T47D (cell line): ENCODE measurements around the gene CLDN17.
A peak's percentile ranks its signal among the peaks of the same experiment; 100 is the strongest.

Experiments used
- DNase-seq, 2 experiments: peaks; one replicate each; pipeline versions ENCODE4 v3.0.0 to v3.0.0-alpha.2; 2011 to 2012; ENCODE audit warnings: low read depth in 1 of 2, low spot score in 1 of 2
- JUND ChIP-seq: IDR thresholded peaks from 2 replicates; pipeline ENCODE4 v1.6.1; 2012; ENCODE audit warnings: low read depth
- in situ Hi-C: cut with HindIII; loops from 2 replicates; pipeline ENCODE4 v1.10.0; 2016; ENCODE audit warnings: low sequenced_read_pairs, low pct_unique_long_range_greater_than_20kb

Gene CLDN17

GRCh38 chr21:30166705-30167104 lies at the start of gene CLDN17:
TSS of gene CLDN17 (minus strand) at chr21:30166805. CDS start at chr21:30166617, 188 bp downstream.
- DNase-seq: no peak
- in situ Hi-C loops: no loop called here
- TF ChIP-seq JUND: no peak

- in situ Hi-C loops: no loop called here
- no peak for TF ChIP-seq JUND
- peak; percentile 16 to 96 for DNase-seq
Observed at GRCh38 chr21:30216041-30216723, 49.6 kb upstream of the CLDN17 start, which contains the start of gene CLDN8. TSS of gene CLDN8 (minus strand) at chr21:30216097. CDS start at chr21:30215925, 172 bp downstream.

- in situ Hi-C loops: no loop called here
- no peak for TF ChIP-seq JUND
- no peak for DNase-seq
Observed at GRCh38 chr21:30211071-30211470, 44.5 kb upstream of the CLDN17 start.

GRCh38 chr21:30209601-30210000 lies 43.0 kb upstream of the CLDN17 start:
- DNase-seq: no peak
- no peak for TF ChIP-seq JUND
- in situ Hi-C loops: no loop called here

GRCh38 chr21:30207252-30207579 lies 40.6 kb upstream of the CLDN17 start:
- in situ Hi-C loops: no loop called here
- no peak for TF ChIP-seq JUND
- no peak for DNase-seq

GRCh38 chr21:30206551-30207251 lies 40.1 kb upstream of the CLDN17 start:
- no peak for TF ChIP-seq JUND
- in situ Hi-C loops: no loop called here
- DNase-seq: no peak

GRCh38 chr21:30200000-30200399 lies 33.4 kb upstream of the CLDN17 start:
- no peak for TF ChIP-seq JUND
- DNase-seq: peak in 1 of 2 experiments; percentile 54
- in situ Hi-C loops: no loop called here

- in situ Hi-C loops: no loop called here
- peak; percentile 11 to 80 for DNase-seq
- TF ChIP-seq JUND: no peak
Observed at GRCh38 chr21:30194701-30195299, 28.2 kb upstream of the CLDN17 start.

- in situ Hi-C loops: no loop called here
- no peak for DNase-seq
- no peak for TF ChIP-seq JUND
Observed at GRCh38 chr21:30193201-30193600, 26.6 kb upstream of the CLDN17 start.

GRCh38 chr21:30190554-30190953 lies 23.9 kb upstream of the CLDN17 start:
- no peak for TF ChIP-seq JUND
- no peak for DNase-seq
- in situ Hi-C loops: no loop called here

GRCh38 chr21:30189773-30190172 lies 23.2 kb upstream of the CLDN17 start:
- DNase-seq: no peak
- in situ Hi-C loops: no loop called here
- TF ChIP-seq JUND: no peak

GRCh38 chr21:30186242-30186641 lies 19.6 kb upstream of the CLDN17 start:
- DNase-seq: no peak
- in situ Hi-C loops: no loop called here
- no peak for TF ChIP-seq JUND

- TF ChIP-seq JUND: no peak
- in situ Hi-C loops: no loop called here
- no peak for DNase-seq
Observed at GRCh38 chr21:30168086-30168485, 1.5 kb upstream of the CLDN17 start.
